Ovary (tissue), 9 donors: ENCODE results near the gene RNF17. TPM values are rescaled to one million over a fixed set of nuclear protein-coding genes. Genes with fewer than 3 reads are reported as not detected.

Experiments used
- DNase-seq, 5 donors: peaks; one replicate each; pipeline ENCODE4 v3.0.0-alpha.2; 2019 to 2020
- H3K27ac ChIP-seq, 2 donors: fragments of 200-600 bp; one replicate each; pipeline versions ENCODE4 v1.5.1 to v1.8.0; 2019 to 2022
- H3K27me3 ChIP-seq: fragments of 200-600 bp; one replicate; pipeline ENCODE4 v1.8.0; 2022
- H3K36me3 ChIP-seq: fragments of 200-600 bp; sonication (generic); one replicate; pipeline ENCODE4 v1.5.1; 2019
- H3K4me1 ChIP-seq: one replicate; pipeline ENCODE4 v1.8.1; 2013; ENCODE audit warnings: mild to moderate bottlenecking, moderate library complexity; ENCODE audit not compliant: insufficient read depth
- H3K4me3 ChIP-seq: fragments of 200-600 bp; sonication (generic); one replicate; pipeline ENCODE4 v1.5.1; 2017
- H3K9me3 ChIP-seq, 2 donors: fragments of 200-600 bp in 1 of 2; sonication (generic) in 1 of 2; one replicate each; pipeline versions ENCODE4 v1.5.1 to v1.8.1; 2013 to 2019; ENCODE audit warnings: mild to moderate bottlenecking in 1 of 2, moderate library complexity in 1 of 2
- EP300 ChIP-seq: sonication (generic); formaldehyde crosslinking; IDR thresholded peaks from one replicate; pipeline ENCODE4 v1.6.1; 2017; ENCODE audit warnings: antibody characterized with exemption
- POLR2A ChIP-seq: fragments of 450-650 bp; IDR thresholded peaks from one replicate; pipeline ENCODE4 v1.6.1; 2017; ENCODE audit warnings: antibody characterized with exemption, mild to moderate bottlenecking, moderate library complexity
- WGBS, 3 donors: extraction: QIAGEN DNeasy Blood & Tissue Kit in 1 of 3; methylation state at CpG; one replicate each; pipeline versions ENCODE4 v1.1.5 to v1.1.7; 2013 to 2017; 5-methylcytosine and 5-hydroxymethylcytosine counted together
- intact Hi-C, 4 donors: fragments of 100-400 bp; cut with DNase I; formaldehyde crosslinking; loops; one replicate each; pipeline versions ENCODE4 v1.11.0 to v1.15.1; 2022 to 2023
- polyA plus RNA-seq, 2 donors: library from polyadenylated mRNA; stranded (reverse); fragments of 200-250 nt in 1 of 2; fragments of 350-450 nt in 1 of 2; fragmentation: Illumina TruSeq in 1 of 2; extraction: RNeasy Lipid Tissue Mini Kit (QIAGEN cat#74804) in 1 of 2; gene quantifications; one replicate each; pipeline ENCODE4 v1.2.3, GENCODE V29; 2013 to 2014
- total RNA-seq, 7 donors: library from RNA; depleted of rRNA in 2 of 7; stranded (reverse); fragments of >200 nt in 2 of 7; fragmentation: NEBNext Ultra II Directional in 3 of 7; extraction: Animal tissue kit (Norgen Biotek cat#: 25700) in 3 of 7; gene quantifications; one replicate each; pipeline versions ENCODE4 v1.1.0 to v1.2.4, GENCODE V29; 2016 to 2023
- TF ChIP-seq, protein P1 (sequence below), 3 donors: fragments of 450-650 bp in 2 of 3; fragments of 200-600 bp in 1 of 3; IDR thresholded peaks; one replicate each; pipeline versions ENCODE4 v1.5.1 to v1.8.0; 2016 to 2022; ENCODE audit warnings: antibody characterized with exemption in 3 of 3, mild to moderate bottlenecking in 1 of 3
- donor health status: DM: no; HTN: no; CAD: no; lungs with moderate emphysema.
- donor health status: DM: no; HTN: no; CAD: no.
- donor health status: Bipolar disorder and iron deficiency.
- donor health status: DM: yes; HTN: yes; CAD: no.
- donor health status: DM: no; HTN: no; CAD: no.
- donor health status: DM: yes; HTN: yes; CAD: no.

Gene RNF17
- total and polyA plus RNA-seq, 9 donors: 0.28 to 0.71 TPM; not detected in 7

DNA sequence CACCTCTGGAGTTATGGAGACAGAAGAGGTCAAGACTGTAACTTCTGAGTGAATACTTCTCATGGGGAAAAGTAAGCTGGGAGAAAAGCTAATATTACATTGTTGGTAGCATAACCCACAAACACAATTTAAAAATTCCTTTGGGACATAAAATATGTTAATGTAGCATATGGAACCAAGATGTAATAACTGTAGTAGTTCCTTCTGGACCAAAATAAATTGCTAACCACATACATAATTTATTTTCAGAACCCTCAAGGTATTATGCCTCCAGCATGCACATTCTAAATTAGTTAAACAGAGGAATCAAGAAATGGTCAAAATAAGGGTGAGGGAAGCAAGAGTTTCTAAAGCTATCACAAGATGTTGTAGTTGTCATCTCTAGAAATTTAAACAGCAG lies 4.8 kb upstream of the RNF17 start:
- intact Hi-C loops: no loop called here
- no peak for DNase-seq
- no peaks in the 10 kb centered on the region for H3K4me1 ChIP-seq
- H3K27ac ChIP-seq: no peak overlapping the region
- H3K27me3 ChIP-seq: no peaks in the 10 kb centered on the region
- H3K36me3 ChIP-seq: no peaks in the 10 kb centered on the region
- no peak for TF ChIP-seq EP300
- TF ChIP-seq POLR2A: no peak
- TF ChIP-seq, protein P1, sequence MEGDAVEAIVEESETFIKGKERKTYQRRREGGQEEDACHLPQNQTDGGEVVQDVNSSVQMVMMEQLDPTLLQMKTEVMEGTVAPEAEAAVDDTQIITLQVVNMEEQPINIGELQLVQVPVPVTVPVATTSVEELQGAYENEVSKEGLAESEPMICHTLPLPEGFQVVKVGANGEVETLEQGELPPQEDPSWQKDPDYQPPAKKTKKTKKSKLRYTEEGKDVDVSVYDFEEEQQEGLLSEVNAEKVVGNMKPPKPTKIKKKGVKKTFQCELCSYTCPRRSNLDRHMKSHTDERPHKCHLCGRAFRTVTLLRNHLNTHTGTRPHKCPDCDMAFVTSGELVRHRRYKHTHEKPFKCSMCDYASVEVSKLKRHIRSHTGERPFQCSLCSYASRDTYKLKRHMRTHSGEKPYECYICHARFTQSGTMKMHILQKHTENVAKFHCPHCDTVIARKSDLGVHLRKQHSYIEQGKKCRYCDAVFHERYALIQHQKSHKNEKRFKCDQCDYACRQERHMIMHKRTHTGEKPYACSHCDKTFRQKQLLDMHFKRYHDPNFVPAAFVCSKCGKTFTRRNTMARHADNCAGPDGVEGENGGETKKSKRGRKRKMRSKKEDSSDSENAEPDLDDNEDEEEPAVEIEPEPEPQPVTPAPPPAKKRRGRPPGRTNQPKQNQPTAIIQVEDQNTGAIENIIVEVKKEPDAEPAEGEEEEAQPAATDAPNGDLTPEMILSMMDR (IDR thresholded peaks at IDR 0.05): no peak
- no peaks in the 10 kb centered on the region for H3K9me3 ChIP-seq
- no peak overlapping the region for H3K4me3 ChIP-seq

GRCh38 chr13:24764276-24764630 lies 284 bp downstream of the RNF17 start:
- no peak for DNase-seq
- no peak overlapping the region for H3K4me3 ChIP-seq
- 95 to 96% (median 95%) methylated on average over 15 of the region's 15 CpGs for WGBS, 3 donors
- no peaks in the 10 kb centered on the region for H3K4me1 ChIP-seq
- H3K9me3 ChIP-seq: no peaks in the 10 kb centered on the region
- intact Hi-C loops: no loop called here
- H3K27me3 ChIP-seq: no peaks in the 10 kb centered on the region
- H3K36me3 ChIP-seq: no peaks in the 10 kb centered on the region
- TF ChIP-seq POLR2A (no peak), EP300 (no peak)
- no peak overlapping the region for H3K27ac ChIP-seq

GRCh38 chr13:24777171-24777570 lies 13.2 kb downstream of the RNF17 start:
- no peak overlapping the region for H3K4me3 ChIP-seq
- H3K36me3 ChIP-seq: no peaks in the 10 kb centered on the region
- DNase-seq: no peak
- H3K9me3 ChIP-seq: no peaks in the 10 kb centered on the region
- WGBS, 3 donors: 91 to 93% (median 92%) methylated on average over 1 of the region's 1 CpG
- no peak for TF ChIP-seq EP300
- TF ChIP-seq, protein P1 (IDR thresholded peaks at IDR 0.05): no peak
- no peak for TF ChIP-seq POLR2A
- intact Hi-C loops: no loop called here
- no peaks in the 10 kb centered on the region for H3K27me3 ChIP-seq
- H3K4me1 ChIP-seq: no peaks in the 10 kb centered on the region
- no peak overlapping the region for H3K27ac ChIP-seq

GRCh38 chr13:24784319-24784718 lies 20.4 kb downstream of the RNF17 start:
- TF ChIP-seq, protein P1 (IDR thresholded peaks at IDR 0.05): no peak
- TF ChIP-seq POLR2A (no peak), EP300 (no peak)
- 30 to 46% (median 43%) methylated on average over 1 of the region's 1 CpG for WGBS, 3 donors

GRCh38 chr13:24788538-24788937 lies 24.6 kb downstream of the RNF17 start:
- H3K27me3 ChIP-seq: no peaks in the 10 kb centered on the region
- WGBS, 3 donors: 66 to 71% (median 67%) methylated on average over 3 of the region's 3 CpGs

More at GRCh38 chr13:24784319-24784718, 20.4 kb downstream of the RNF17 start:
- H3K27me3 ChIP-seq: no peaks in the 10 kb centered on the region
- no peaks in the 10 kb centered on the region for H3K4me1 ChIP-seq
- intact Hi-C loops: no loop called here
- DNase-seq: no peak
- no peak overlapping the region for H3K4me3 ChIP-seq
- no peak overlapping the region for H3K27ac ChIP-seq
- H3K9me3 ChIP-seq: no peaks in the 10 kb centered on the region
- no peaks in the 10 kb centered on the region for H3K36me3 ChIP-seq

DNA sequence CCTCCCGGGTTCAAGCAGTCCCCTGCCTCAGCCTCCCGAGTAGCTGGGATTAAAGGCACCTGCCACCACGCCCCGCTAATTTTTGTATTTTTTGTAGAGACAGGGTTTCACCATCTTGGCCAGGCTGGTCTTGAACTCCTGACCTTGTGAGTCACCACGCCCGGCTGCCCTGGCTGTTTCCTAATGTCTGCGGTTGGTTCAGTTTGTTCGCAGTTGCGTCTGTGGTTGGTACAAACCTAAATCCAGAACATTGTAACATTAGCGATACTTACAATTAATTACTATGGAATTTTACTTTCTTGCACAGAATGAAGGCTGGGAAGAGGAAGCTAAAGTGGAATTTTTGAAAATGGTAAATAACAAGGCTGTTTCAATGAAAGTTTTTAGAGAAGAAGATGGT lies 38.1 kb downstream of the RNF17 start:
- 80 to 94% (median 84%) methylated on average over 10 of the region's 10 CpGs for WGBS, 3 donors
- no peaks in the 10 kb centered on the region for H3K36me3 ChIP-seq
- H3K4me1 ChIP-seq: no peaks in the 10 kb centered on the region
- TF ChIP-seq EP300 (no peak), POLR2A (no peak)
- TF ChIP-seq, protein P1 (IDR thresholded peaks at IDR 0.05): no peak
- intact Hi-C loops: no loop called here
- H3K27me3 ChIP-seq: no peaks in the 10 kb centered on the region
- no peak for DNase-seq
- no peak overlapping the region for H3K4me3 ChIP-seq
- H3K9me3 ChIP-seq: no peaks in the 10 kb centered on the region
- no peak overlapping the region for H3K27ac ChIP-seq

More at GRCh38 chr13:24788538-24788937, 24.6 kb downstream of the RNF17 start:
- Histone ChIP-seq H3K9me3 (no peaks in the 10 kb centered on the region), H3K4me1 (no peaks in the 10 kb centered on the region), H3K36me3 (no peaks in the 10 kb centered on the region), H3K27ac (no peak overlapping the region), H3K4me3 (no peak overlapping the region)
- no peak for DNase-seq
- no peak for TF ChIP-seq EP300
- intact Hi-C loops: no loop called here
